Measurements from ENCODE around the gene TBX20.

TBX20 gene

GRCh38 chr7:35253710-35254495 is at the start of gene TBX20:
Gene TBX20, minus strand, starts transcription at chr7:35254100. Its CDS starts 480 bp downstream, at chr7:35253620.
- no peak for TF ChIP-seq CTCF (IDR thresholded peaks at IDR 0.05; ENCODE audit: control extremely low read depth, extremely low read depth, low read depth, missing control alignments)
- DNase-seq (ENCODE audit: extremely low spot score), result no peak
- ChIA-PET POLR2A (no interaction called here), CTCF (no interaction called here)

DNA sequence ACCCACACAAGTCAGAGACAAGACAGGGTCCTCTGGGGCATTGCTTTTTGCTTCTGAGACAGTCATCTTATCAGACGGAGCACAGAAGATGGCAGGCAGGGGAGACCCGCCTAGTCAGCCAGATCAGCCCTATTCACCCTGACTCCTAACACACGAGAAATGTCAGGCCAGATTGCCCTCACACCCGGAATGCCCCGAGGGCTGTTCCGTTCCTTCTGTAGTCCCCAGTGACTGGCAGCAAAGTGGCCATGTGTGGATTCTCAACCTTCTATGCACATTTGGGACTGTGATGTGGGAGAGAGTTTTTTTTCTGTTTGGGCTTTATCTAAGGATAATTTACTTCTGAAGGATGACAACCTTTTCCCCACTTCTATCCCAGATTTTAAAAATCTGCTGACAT is 35.5 kb upstream of the TBX20 start:
- ChIA-PET POLR2A (no interaction called here), CTCF (interaction anchor here (1.3 kb wide), 1 partner anchor 9 kb away, joined by 5 read pairs; no protein-coding TSS in a partner anchor)
- no peak for TF ChIP-seq CTCF (IDR thresholded peaks at IDR 0.05; ENCODE audit: control extremely low read depth, extremely low read depth, low read depth, missing control alignments)
- DNase-seq (ENCODE audit: extremely low spot score), result no peak

DNA sequence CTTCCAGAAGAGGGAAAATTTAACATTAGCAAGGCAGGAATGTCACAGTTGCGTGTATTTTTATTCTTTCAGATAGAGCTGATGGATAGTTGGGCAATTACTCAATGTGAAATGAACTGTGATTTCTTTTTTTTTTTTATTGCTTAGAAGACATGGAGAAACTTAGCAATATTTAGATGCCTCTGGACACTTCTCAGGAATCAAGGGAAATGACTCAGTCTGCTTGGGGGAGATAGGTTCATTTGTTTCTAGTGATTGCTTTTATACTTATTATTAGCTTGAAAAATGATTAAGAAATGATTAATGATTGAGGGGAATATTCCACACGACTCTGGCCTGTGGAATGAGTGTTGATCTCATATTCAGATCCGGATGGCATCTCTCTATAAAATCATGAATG is 33.1 kb upstream of the TBX20 start:
- POLR2A ChIA-PET, result no interaction called here
- no peak for TF ChIP-seq CTCF (IDR thresholded peaks at IDR 0.05; ENCODE audit: control extremely low read depth, extremely low read depth, low read depth, missing control alignments)
- CTCF ChIA-PET, result no interaction called here
- DNase-seq (ENCODE audit: extremely low spot score), result no peak

DNA sequence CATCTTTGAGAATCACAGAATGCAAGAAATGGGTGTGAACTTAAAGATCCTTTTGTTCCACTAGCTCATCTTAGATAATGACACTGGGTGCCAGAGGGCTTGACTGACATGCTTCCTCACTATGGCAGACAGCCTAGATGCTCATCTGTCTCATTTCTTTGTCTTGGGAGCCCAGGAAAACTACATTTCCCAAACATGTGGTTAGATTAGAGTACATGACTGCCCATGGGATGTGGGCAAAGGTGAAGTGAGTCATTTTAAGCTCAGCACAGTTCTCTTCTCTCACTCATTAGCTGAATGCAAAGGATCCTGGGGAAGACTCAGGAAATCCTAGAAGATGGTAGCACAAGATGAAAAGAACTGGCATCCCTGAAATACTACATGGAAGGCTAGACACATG is 32.5 kb upstream of the TBX20 start:
- DNase-seq (ENCODE audit: extremely low spot score), result no peak
- TF ChIP-seq CTCF (IDR thresholded peaks at IDR 0.05; ENCODE audit: control extremely low read depth, extremely low read depth, low read depth, missing control alignments), result no peak
- ChIA-PET POLR2A (no interaction called here), CTCF (no interaction called here)

GRCh38 chr7:35285799-35286198 is 31.9 kb upstream of the TBX20 start:
- no peak for TF ChIP-seq CTCF (IDR thresholded peaks at IDR 0.05; ENCODE audit: control extremely low read depth, extremely low read depth, low read depth, missing control alignments)
- CTCF ChIA-PET, result no interaction called here
- POLR2A ChIA-PET, result no interaction called here
- DNase-seq (ENCODE audit: extremely low spot score), result no peak

- no peak for DNase-seq (ENCODE audit: extremely low spot score)
- POLR2A ChIA-PET, result no interaction called here
- TF ChIP-seq CTCF (IDR thresholded peaks at IDR 0.05; ENCODE audit: control extremely low read depth, extremely low read depth, low read depth, missing control alignments), result no peak
- CTCF ChIA-PET, result interaction anchor here (1.3 kb wide), 1 partner anchor 9 kb away, joined by 5 read pairs; no protein-coding TSS in a partner anchor
These were observed 27.0 kb upstream of the TBX20 start for GRCh38 chr7:35280902-35281301.
